ENCODE data around the gene NFE2L2. TPM values are rescaled to one million over a fixed set of nuclear protein-coding genes. Genes with fewer than 3 reads are reported as not detected.
A peak's percentile ranks its signal among the peaks of the same experiment; 100 is the strongest.

The NFE2L2 gene
- total and polyA plus RNA-seq, 9 of the 15 experiments (the other 6 are each of a cell fraction or from before 2014, with no cell fraction given): 29.3 to 120 (median 59.3) TPM

- TF ChIP-seq NKRF (IDR thresholded peaks at IDR 0.05; ENCODE audit: borderline replicate concordance) (no peak), TCF3 (CRISPR knock-in tag; IDR thresholded peaks at IDR 0.05) (peak; percentile 55; the same call in 1 of the 2 replicates), L3MBTL2 (IDR thresholded peaks at IDR 0.05) (no peak), DMBX1 (CRISPR knock-in tag; IDR thresholded peaks at IDR 0.05; ENCODE audit: borderline replicate concordance) (peak; percentile 54; the same call in 1 of the 2 replicates), ZHX1 (conservative IDR thresholded peaks at IDR 0.05; ENCODE audit: low read length) (no peak), GATA2 (CRISPR knock-in tag; IDR thresholded peaks at IDR 0.05) (peak; percentile 54), MEIS2 (IDR thresholded peaks at IDR 0.05; ENCODE audit: partially characterized antibody) (peak; percentile 23), ARID1B (IDR thresholded peaks at IDR 0.05) (peak; percentile 62), ASH1L (IDR thresholded peaks at IDR 0.05; ENCODE audit: borderline replicate concordance, low read depth, partially characterized antibody) (no peak), MECOM (CRISPR knock-in tag; IDR thresholded peaks at IDR 0.05) (0 out of 2 replicates have a peak, but pooled peaks have one; percentile 27), HDAC2 (IDR thresholded peaks at IDR 0.05) (0 out of 2 replicates have a peak, but pooled peaks have one; percentile 36), ZNF639 (CRISPR knock-in tag; conservative IDR thresholded peaks at IDR 0.05 in 1 of 2, IDR thresholded peaks at IDR 0.05 in 1 of 2) (no peak), NR2C1 (IDR thresholded peaks at IDR 0.05) (no peak), NR2C1 (tag; IDR thresholded peaks at IDR 0.05) (0 out of 2 replicates have a peak, but pooled peaks have one; percentile 33), CBFA2T3 (IDR thresholded peaks at IDR 0.05) (peak; percentile 62), ZFX (CRISPR knock-in tag; IDR thresholded peaks at IDR 0.05) (no peak), U2AF1 (optimal IDR thresholded peaks at IDR 0.05; ENCODE audit: low read depth, low read length) (no peak), GATAD2A (IDR thresholded peaks at IDR 0.05) (no peak), ZEB2 (IDR thresholded peaks at IDR 0.05) (0 out of 2 replicates have a peak, but pooled peaks have one; percentile 18), EP300 (IDR thresholded peaks at IDR 0.05; ENCODE audit: low read length) (0 out of 2 replicates have a peak, but pooled peaks have one; percentile 22), ZFP36 (IDR thresholded peaks at IDR 0.05; ENCODE audit: low read depth, low read length, partially characterized antibody) (peak; percentile 23), JUND (IDR thresholded peaks at IDR 0.05; ENCODE audit: borderline replicate concordance, low read depth, low read length) (no peak), JUND (tag; IDR thresholded peaks at IDR 0.05; ENCODE audit: borderline replicate concordance, low read depth, low read length) (peak; percentile 29; the same call in 1 of the 3 replicates), ZNF551 (CRISPR knock-in tag; IDR thresholded peaks at IDR 0.05) (no peak)
Measured at GRCh38 chr2:177250461-177250860, 14.1 kb downstream of the NFE2L2 start (continued).

Data from K562 (cell line).